A673 (cell line): ENCODE results near the gene CELF4.

ENCODE experiments used
- CTCF ChIP-seq: fragments of 300-800, 200-600 bp; sonication (generic); conservative IDR thresholded peaks from 2 replicates; pipeline ENCODE4 v1.5.1; 2017; ENCODE audit warnings: low read depth, mild to moderate bottlenecking, antibody characterized with exemption, low read length, moderate library complexity, mixed read lengths
- EZH2 ChIP-seq: fragments of 200-600 bp; sonication (generic); IDR thresholded peaks from 2 replicates; pipeline ENCODE4 v1.6.1; 2017; ENCODE audit warnings: borderline replicate concordance, low read depth, mild to moderate bottlenecking, mixed read lengths, antibody characterized with exemption, low read length; ENCODE audit not compliant: poor library complexity, severe bottlenecking

- TF ChIP-seq CTCF (no peak), EZH2 (no peak)
These were observed 66.6 kb downstream of the CELF4 start for GRCh38 chr18:37499044-37499443.
